GM23248 (cell line): ENCODE results near the gene KLHL22. TPM values are rescaled to one million over a fixed set of nuclear protein-coding genes. Genes with fewer than 3 reads are reported as not detected.

Experiments
- DNase-seq: peaks from one replicate; pipeline ENCODE4 v3.0.0-alpha.2; 2015
- H2AFZ ChIP-seq: fragments of 200-600 bp; sonication (generic); 2 replicates; pipeline ENCODE4 v1.6.1; 2016; ENCODE audit warnings: antibody characterized with exemption
- H3F3A ChIP-seq: fragments of 200-600 bp; sonication (generic); 2 replicates; pipeline ENCODE4 v1.6.1; 2016; ENCODE audit warnings: mild to moderate bottlenecking, antibody characterized with exemption, mixed run types; ENCODE audit not compliant: insufficient read depth
- H3K27ac ChIP-seq: fragments of 200-600 bp; sonication (generic); 2 replicates; pipeline ENCODE4 v1.5.1; 2016; ENCODE audit warnings: mild to moderate bottlenecking
- H3K27me3 ChIP-seq: fragments of 200-600 bp; sonication (generic); replicated peaks from 2 replicates; pipeline ENCODE4 v1.6.1; 2016; ENCODE audit warnings: mild to moderate bottlenecking; ENCODE audit not compliant: insufficient read depth
- H3K36me3 ChIP-seq: fragments of 200-600 bp; sonication (generic); 2 replicates; pipeline ENCODE4 v1.6.1; 2016; ENCODE audit warnings: low read depth, mild to moderate bottlenecking
- H3K4me1 ChIP-seq: fragments of 200-600 bp; sonication (generic); 2 replicates; pipeline ENCODE4 v1.6.1; 2016; ENCODE audit warnings: mild to moderate bottlenecking; ENCODE audit not compliant: insufficient read depth
- H3K4me2 ChIP-seq: fragments of 200-600 bp; sonication (generic); one replicate; pipeline ENCODE4 v1.6.1; 2016; ENCODE audit warnings: mild to moderate bottlenecking; ENCODE audit not compliant: unreplicated experiment
- H3K4me3 ChIP-seq: fragments of 200-600 bp; sonication (generic); 2 replicates; pipeline ENCODE4 v1.5.1; 2016; ENCODE audit warnings: mild to moderate bottlenecking
- H3K79me2 ChIP-seq: fragments of 200-600 bp; sonication (generic); 2 replicates; pipeline ENCODE4 v1.6.1; 2016; ENCODE audit warnings: mild to moderate bottlenecking; ENCODE audit not compliant: insufficient read depth
- H3K9ac ChIP-seq: fragments of 200-600 bp; sonication (generic); 2 replicates; pipeline ENCODE4 v1.6.1; 2016; ENCODE audit warnings: mild to moderate bottlenecking
- H3K9me2 ChIP-seq: fragments of 200-600 bp; sonication (generic); 2 replicates; pipeline ENCODE4 v1.6.1; 2016; ENCODE audit warnings: mixed run types, mild to moderate bottlenecking, moderate library complexity; ENCODE audit not compliant: insufficient read depth
- H3K9me3 ChIP-seq: fragments of 200-600 bp; sonication (generic); one replicate; pipeline ENCODE4 v1.6.1; 2017; ENCODE audit warnings: low read depth
- H4K20me1 ChIP-seq: fragments of 200-600 bp; sonication (generic); 2 replicates; pipeline ENCODE4 v1.6.0; 2016; ENCODE audit not compliant: insufficient read depth
- EZH2 ChIP-seq: fragments of 200-600 bp; sonication (generic); IDR thresholded peaks from 2 replicates; pipeline ENCODE4 v1.6.1; 2018; ENCODE audit warnings: antibody characterized with exemption, mild to moderate bottlenecking; ENCODE audit not compliant: insufficient read depth, poor library complexity, severe bottlenecking
- EZH2phosphoT487 ChIP-seq: fragments of 200-600 bp; sonication (generic); IDR thresholded peaks from 2 replicates; pipeline ENCODE4 v1.6.1; 2018; ENCODE audit warnings: antibody characterized with exemption, moderate library complexity, mild to moderate bottlenecking, low read depth; ENCODE audit not compliant: insufficient read depth
- WGBS, 2 experiments: methylation state at CpG; one replicate each; pipeline ENCODE4 v1.1.6; 2015 to 2017; ENCODE audit warnings: low lambda C conversion rate in 2 of 2, low coverage in 1 of 2; ENCODE audit errors: missing lambda C conversion rate in 2 of 2; 5-methylcytosine and 5-hydroxymethylcytosine counted together
- in situ Hi-C: fragments of 300-500 bp; cut with MboI; formaldehyde crosslinking; loops from 2 replicates; pipeline ENCODE4 v1.15.0; 2020
- polyA plus RNA-seq: library from polyadenylated mRNA; unstranded; fragments of >200 nt; fragmentation: Nextera tagmentation; extraction: Ambion mirVana; gene quantifications from 2 replicates; pipeline ENCODE4 v1.2.1, GENCODE V29; 2016
- total RNA-seq: library from RNA; depleted of rRNA; stranded (reverse); fragments of >200 nt; shearing (Covaris generic); gene quantifications from 2 replicates; pipeline ENCODE4 v1.2.3, GENCODE V29; 2014

KLHL22 gene
- total and polyA plus RNA-seq, 2 experiments from 2014 or later = 19.0 to 41.3 TPM

DNA sequence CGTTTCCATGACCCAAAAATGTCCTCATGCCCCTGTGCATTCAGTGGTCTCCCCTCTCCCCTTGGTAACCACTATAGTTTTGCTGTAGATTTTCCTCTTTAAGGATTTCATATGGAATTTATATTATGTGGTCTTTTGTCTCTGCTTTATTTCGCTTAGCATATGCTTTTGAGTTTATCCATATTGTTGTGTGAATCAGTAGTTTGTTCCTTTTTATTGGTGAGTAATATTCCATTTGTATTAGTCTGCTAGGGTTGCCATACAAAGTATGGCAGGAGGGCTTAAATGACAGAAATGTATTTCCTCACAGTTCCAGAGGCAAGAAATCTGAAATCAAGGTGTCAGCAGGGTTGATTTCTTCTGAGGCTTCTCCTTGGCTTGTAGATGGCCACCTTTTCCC lies 98.1 kb downstream of the KLHL22 start:
- no peaks in the 10 kb centered on the region for H3K9me2 ChIP-seq
- H3K4me2 ChIP-seq = no peak overlapping the region
- H3F3A ChIP-seq = peaks cover 18% of the 10 kb centered on the region
- H3K9me3 ChIP-seq = no peaks in the 10 kb centered on the region
- in situ Hi-C loops = no loop called here
- H3K4me1 ChIP-seq = peaks cover 4% of the 10 kb centered on the region; the same call in 1 of the 2 replicates
- H3K9ac ChIP-seq = no peak overlapping the region
- H2AFZ ChIP-seq = no peak overlapping the region
- TF ChIP-seq EZH2 (no peak), EZH2phosphoT487 (no peak)
- H3K4me3 ChIP-seq = no peak overlapping the region
- no peak overlapping the region for H3K27ac ChIP-seq
- H3K36me3 ChIP-seq = no peaks in the 10 kb centered on the region
- 94 to 95% methylated on average over 2 of the region's 2 CpGs for WGBS, 2 experiments
- DNase-seq = no peak
- peaks cover 43% of the 10 kb centered on the region for H3K79me2 ChIP-seq
- H3K27me3 ChIP-seq = no peaks in the 10 kb centered on the region
- no peaks in the 10 kb centered on the region for H4K20me1 ChIP-seq

GRCh38 chr22:20396639-20397038 lies 99.0 kb downstream of the KLHL22 start:
- Histone ChIP-seq H3K36me3 (no peaks in the 10 kb centered on the region), H3K27ac (no peak overlapping the region), H4K20me1 (no peaks in the 10 kb centered on the region), H3K79me2 (peaks cover 43% of the 10 kb centered on the region), H3K9ac (no peak overlapping the region), H3K4me1 (peaks cover 4% of the 10 kb centered on the region; the same call in 1 of the 2 replicates), H3K9me3 (no peaks in the 10 kb centered on the region), H3K27me3 (no peaks in the 10 kb centered on the region), H3K4me2 (peak overlapping the region; percentile 11), H3F3A (peaks cover 18% of the 10 kb centered on the region), H3K4me3 (no peak overlapping the region), H3K9me2 (no peaks in the 10 kb centered on the region), H2AFZ (no peak overlapping the region)
- 16 to 37% methylated on average over 1 of the region's 1 CpG for WGBS, 2 experiments
- DNase-seq = peak; percentile 77
- in situ Hi-C loops = no loop called here
- TF ChIP-seq EZH2 (no peak), EZH2phosphoT487 (no peak)

DNA sequence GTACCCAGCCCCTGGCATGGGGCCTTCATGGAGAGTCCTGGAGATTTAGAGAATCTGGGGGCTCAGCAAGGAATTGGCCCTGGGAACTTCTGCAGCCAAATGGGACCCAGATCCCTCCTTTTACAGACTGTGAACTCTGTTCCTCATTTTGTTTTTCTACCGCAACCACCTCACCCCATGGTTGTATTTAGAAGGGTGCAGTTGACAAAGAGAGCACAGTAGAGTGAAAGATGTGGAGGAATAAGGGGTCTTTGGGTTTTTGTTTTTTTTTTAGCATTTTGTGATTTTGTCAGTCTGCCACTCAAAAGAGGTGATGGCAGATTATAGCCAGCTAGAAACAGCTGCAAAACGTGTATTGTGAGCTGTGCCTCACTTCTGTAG lies 99.7 kb downstream of the KLHL22 start:
- no peak for TF ChIP-seq EZH2
- TF ChIP-seq EZH2phosphoT487 = no peak
- H3K4me2 ChIP-seq = no peak overlapping the region
- in situ Hi-C loops = no loop called here

GRCh38 chr22:20395181-20395906 lies 100.3 kb downstream of the KLHL22 start:
- TF ChIP-seq EZH2 (no peak), EZH2phosphoT487 (no peak)
- Histone ChIP-seq H3K4me3 (peak overlapping the region; percentile 87; the same call in 1 of the 2 replicates), H3K36me3 (no peaks in the 10 kb centered on the region), H3K27ac (no peak overlapping the region), H3K27me3 (no peaks in the 10 kb centered on the region), H3K79me2 (peaks cover 39% of the 10 kb centered on the region), H4K20me1 (no peaks in the 10 kb centered on the region), H3K9me3 (no peaks in the 10 kb centered on the region), H3K4me1 (peaks cover 4% of the 10 kb centered on the region; the same call in 1 of the 2 replicates), H2AFZ (no peak overlapping the region), H3F3A (peaks cover 18% of the 10 kb centered on the region), H3K4me2 (peak overlapping the region; percentile 87), H3K9ac (no peak overlapping the region), H3K9me2 (no peaks in the 10 kb centered on the region)
- DNase-seq = no peak
- in situ Hi-C loops = no loop called here
- WGBS, 2 experiments = 93 to 94% methylated on average over 20 of the region's 20 CpGs

More for the DNA sequence above, 99.7 kb downstream of the KLHL22 start:
- H3K79me2 ChIP-seq = peaks cover 43% of the 10 kb centered on the region
- H3K9ac ChIP-seq = no peak overlapping the region
- H3K4me3 ChIP-seq = no peak overlapping the region
- DNase-seq = no peak
- no peaks in the 10 kb centered on the region for H3K27me3 ChIP-seq
- H2AFZ ChIP-seq = no peak overlapping the region
- H3K4me1 ChIP-seq = peaks cover 4% of the 10 kb centered on the region; the same call in 1 of the 2 replicates
- H3K9me2 ChIP-seq = no peaks in the 10 kb centered on the region
- H3K27ac ChIP-seq = no peak overlapping the region
- H3F3A ChIP-seq = peaks cover 18% of the 10 kb centered on the region
- no peaks in the 10 kb centered on the region for H3K36me3 ChIP-seq
- no peaks in the 10 kb centered on the region for H4K20me1 ChIP-seq
- H3K9me3 ChIP-seq = no peaks in the 10 kb centered on the region
- 96 to 98% methylated on average over 2 of the region's 2 CpGs for WGBS, 2 experiments
